Keratinocyte (primary cell): ENCODE measurements around the gene JAKMIP2.

Source experiments
- EZH2 ChIP-seq: IDR thresholded peaks from one replicate; pipeline ENCODE4 v1.6.1; 2012; ENCODE audit warnings: inconsistent platforms, mild to moderate bottlenecking, low read length, moderate library complexity
- TF ChIP-seq, protein P1 (sequence below), 3 experiments: IDR thresholded peaks in 1 of 3; conservative IDR thresholded peaks in 1 of 3; optimal IDR thresholded peaks in 1 of 3; 2 replicates in 2 of 3; 3 replicates in 1 of 3; pipeline versions ENCODE3 to v1.5.1; 2011; ENCODE audit warnings: low read length in 3 of 3, mild to moderate bottlenecking in 3 of 3, moderate library complexity in 2 of 3, control low read depth in 1 of 3, inconsistent platforms in 1 of 3; ENCODE audit not compliant: insufficient read depth in 2 of 3; ENCODE audit errors: extremely low read depth in 1 of 3

DNA sequence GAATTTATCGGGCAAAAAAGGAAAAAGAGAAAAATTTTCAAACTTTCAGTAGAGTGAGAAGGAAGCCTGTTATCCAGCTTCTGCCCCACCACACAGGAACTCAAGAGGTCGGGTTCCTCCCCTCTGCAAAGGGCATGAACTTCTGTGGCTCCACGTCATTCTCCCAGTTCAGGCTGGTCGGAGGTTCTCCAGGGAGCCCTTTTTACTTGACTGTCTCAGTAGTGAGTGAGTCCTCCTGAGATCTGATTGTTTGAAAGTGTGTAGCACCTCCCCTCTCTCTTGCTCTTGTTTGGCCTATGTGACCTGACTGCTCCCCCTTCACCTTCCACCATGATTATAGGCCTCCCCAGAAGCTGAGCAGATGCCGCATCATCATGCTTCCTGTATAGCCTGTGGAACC lies 39.2 kb upstream of the JAKMIP2 start:
- TF ChIP-seq, protein P1, sequence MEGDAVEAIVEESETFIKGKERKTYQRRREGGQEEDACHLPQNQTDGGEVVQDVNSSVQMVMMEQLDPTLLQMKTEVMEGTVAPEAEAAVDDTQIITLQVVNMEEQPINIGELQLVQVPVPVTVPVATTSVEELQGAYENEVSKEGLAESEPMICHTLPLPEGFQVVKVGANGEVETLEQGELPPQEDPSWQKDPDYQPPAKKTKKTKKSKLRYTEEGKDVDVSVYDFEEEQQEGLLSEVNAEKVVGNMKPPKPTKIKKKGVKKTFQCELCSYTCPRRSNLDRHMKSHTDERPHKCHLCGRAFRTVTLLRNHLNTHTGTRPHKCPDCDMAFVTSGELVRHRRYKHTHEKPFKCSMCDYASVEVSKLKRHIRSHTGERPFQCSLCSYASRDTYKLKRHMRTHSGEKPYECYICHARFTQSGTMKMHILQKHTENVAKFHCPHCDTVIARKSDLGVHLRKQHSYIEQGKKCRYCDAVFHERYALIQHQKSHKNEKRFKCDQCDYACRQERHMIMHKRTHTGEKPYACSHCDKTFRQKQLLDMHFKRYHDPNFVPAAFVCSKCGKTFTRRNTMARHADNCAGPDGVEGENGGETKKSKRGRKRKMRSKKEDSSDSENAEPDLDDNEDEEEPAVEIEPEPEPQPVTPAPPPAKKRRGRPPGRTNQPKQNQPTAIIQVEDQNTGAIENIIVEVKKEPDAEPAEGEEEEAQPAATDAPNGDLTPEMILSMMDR (optimal IDR thresholded peaks at IDR 0.05 in 1 of 3, IDR thresholded peaks at IDR 0.05 in 1 of 3, conservative IDR thresholded peaks at IDR 0.05 in 1 of 3; ENCODE audit: extremely low read depth in 1 of 3, insufficient read depth in 2 of 3, low read length in 3 of 3), result no peak
- no peak for TF ChIP-seq EZH2
